GM12878 (cell line): ENCODE data around the gene FGFR4. TPM values are rescaled to one million over a fixed set of nuclear protein-coding genes. Genes with fewer than 3 reads are reported as not detected.

Experiments
- ATAC-seq: fragments of 200-7000 bp; cut with Tn5 transposase; 3 replicates; pipeline ENCODE4 v1.9.1; 2020; ENCODE audit warnings: mild to moderate bottlenecking, moderate library complexity
- BruUV-seq: library from RNA; stranded (reverse); fragments of 400-500 nt; replicated peaks from 2 replicates; lab custom pipeline; 2021; lab: Mats Ljungman, UMichigan
- CTCF ChIA-PET: fragments of 300-600 bp; sonication (Branson Sonifier 250); formaldehyde crosslinking; extraction: SDS; loops from one replicate; lab custom pipeline; 2021; ENCODE audit warnings: inconsistent platforms; lab: Yijun Ruan, JAX
- POLR2A ChIA-PET: fragments of 350-600 bp; formaldehyde crosslinking; extraction: SDS; loops from one replicate; lab custom pipeline; 2021; ENCODE audit warnings: inconsistent platforms; lab: Charles Lee
- RAD21 ChIA-PET: fragments of 300-600 bp; sonication (Branson Sonifier 250); formaldehyde crosslinking; loops from one replicate; lab custom pipeline; 2023; ENCODE audit warnings: antibody characterized with exemption; ENCODE audit not compliant: unreplicated experiment; lab: Charles Lee
- SMC1A ChIA-PET: fragments of 300-600 bp; sonication (Branson Sonifier 250); formaldehyde crosslinking; loops from one replicate; lab custom pipeline; 2023; ENCODE audit not compliant: unreplicated experiment, uncharacterized antibody; lab: Charles Lee
- DNase-seq: peaks from one replicate; pipeline ENCODE4 v3.0.0-alpha.2; 2011; ENCODE audit warnings: low read depth, low spot score
- FAIRE-seq: peaks from 3 replicates; lab custom pipeline; 2011; peaks lifted over from hg19 to GRCh38; lab: Jason Lieb, UNC
- H2AFZ ChIP-seq: 2 replicates; pipeline ENCODE4 v1.6.0; 2011; ENCODE audit warnings: low read depth, low read length, control low read depth; ENCODE audit not compliant: control insufficient read depth
- H3K27ac ChIP-seq: 2 replicates; pipeline ENCODE4 v1.5.1; 2011; ENCODE audit warnings: control low read depth; ENCODE audit not compliant: control insufficient read depth, insufficient read depth
- H3K27me3 ChIP-seq, 2 experiments: replicated peaks in 1 of 2; 2 replicates each; pipeline versions ENCODE4 v1.6.0 to v1.6.1; 2011; ENCODE audit warnings: low read length in 1 of 2; ENCODE audit not compliant: control insufficient read depth in 2 of 2, insufficient read depth in 2 of 2
- H3K36me3 ChIP-seq, 2 experiments: 2 replicates each; pipeline ENCODE4 v1.5.1; 2011; ENCODE audit warnings: low read length in 1 of 2; ENCODE audit not compliant: control insufficient read depth in 2 of 2, insufficient read depth in 2 of 2
- H3K4me1 ChIP-seq: 2 replicates; pipeline ENCODE4 v1.6.1; 2011; ENCODE audit warnings: mild to moderate bottlenecking, low read length, moderate library complexity, mixed read lengths; ENCODE audit not compliant: control insufficient read depth, insufficient read depth
- H3K4me2 ChIP-seq: 2 replicates; pipeline ENCODE4 v1.6.0; 2011; ENCODE audit warnings: control low read depth; ENCODE audit not compliant: control insufficient read depth, insufficient read depth
- H3K4me3 ChIP-seq: fragments of 200-600 bp; sonication (generic); 2 replicates; pipeline ENCODE4 v1.5.1; 2016
- H3K79me2 ChIP-seq: 2 replicates; pipeline ENCODE4 v1.6.0; 2011; ENCODE audit warnings: low read length; ENCODE audit not compliant: control insufficient read depth, insufficient read depth
- H3K9ac ChIP-seq: 2 replicates; pipeline ENCODE4 v1.8.0; 2011; ENCODE audit warnings: low read length, control low read depth, mixed read lengths; ENCODE audit not compliant: control insufficient read depth, insufficient read depth
- H3K9me3 ChIP-seq: replicated peaks from 3 replicates; pipeline ENCODE4 v1.5.1; 2011; ENCODE audit warnings: mild to moderate bottlenecking, low read length; ENCODE audit not compliant: control insufficient read depth, insufficient read depth
- H4K20me1 ChIP-seq: 2 replicates; pipeline ENCODE4 v1.6.0; 2011; ENCODE audit not compliant: control insufficient read depth, insufficient read depth
- BHLHE40 ChIP-seq, 2 experiments: fragments of 450-650 bp in 1 of 2; IDR thresholded peaks; 2 replicates each; pipeline ENCODE4 v1.6.1; 2011 to 2017; ENCODE audit warnings: low read depth in 2 of 2, borderline replicate concordance in 1 of 2, improper control_type of control experiment in 1 of 2, low read length in 1 of 2, mild to moderate bottlenecking in 1 of 2
- BMI1 ChIP-seq: fragments of 450-650 bp; IDR thresholded peaks from 2 replicates; pipeline ENCODE4 v1.6.1; 2016; ENCODE audit warnings: mild to moderate bottlenecking, moderate library complexity, borderline replicate concordance
- FOS ChIP-seq: IDR thresholded peaks from 3 replicates; pipeline ENCODE4 v1.6.1; 2011; ENCODE audit warnings: borderline replicate concordance; ENCODE audit not compliant: insufficient read length; ENCODE audit errors: extremely low read depth
- MEF2A ChIP-seq: IDR thresholded peaks from 2 replicates; pipeline ENCODE4 v1.6.1; 2011; ENCODE audit warnings: low read depth, mild to moderate bottlenecking, low read length, moderate library complexity; ENCODE audit not compliant: insufficient read depth
- NFXL1 ChIP-seq: fragments of 450-650 bp; IDR thresholded peaks from 2 replicates; pipeline ENCODE4 v1.6.1; 2017; ENCODE audit warnings: antibody characterized with exemption, mild to moderate bottlenecking, borderline replicate concordance
- NR2C1 ChIP-seq: fragments of 450-650 bp; IDR thresholded peaks from 2 replicates; pipeline ENCODE4 v1.6.1; 2017; ENCODE audit warnings: antibody characterized with exemption, mild to moderate bottlenecking, moderate library complexity
- NR2C2 ChIP-seq: IDR thresholded peaks from 2 replicates; pipeline ENCODE4 v1.6.1; 2011; ENCODE audit warnings: borderline replicate concordance, low read depth; ENCODE audit not compliant: control insufficient read depth, insufficient read length
- PAX5 ChIP-seq: IDR thresholded peaks from 2 replicates; pipeline ENCODE4 v1.6.1; 2011; ENCODE audit warnings: low read depth, low read length, borderline replicate concordance
- RCOR1 ChIP-seq: conservative IDR thresholded peaks from 2 replicates; pipeline ENCODE4 v1.6.1; 2012; ENCODE audit warnings: low read depth, low read length, improper control_type of control experiment
- TAF1 ChIP-seq: IDR thresholded peaks from 2 replicates; pipeline ENCODE4 v1.6.1; 2011; ENCODE audit warnings: mild to moderate bottlenecking, low read depth, low read length, borderline replicate concordance
- TCF12 ChIP-seq: IDR thresholded peaks from 2 replicates; pipeline ENCODE4 v1.6.1; 2011; ENCODE audit warnings: low read depth, mild to moderate bottlenecking, low read length
- ZNF274 ChIP-seq: IDR thresholded peaks from one replicate; pipeline ENCODE4 v1.8.0; 2011; ENCODE audit not compliant: insufficient read length, insufficient read depth
- WGBS: methylation state at CpG from one replicate; pipeline ENCODE4 v1.1.6; 2016; ENCODE audit warnings: low lambda C conversion rate; ENCODE audit not compliant: insufficient replicate concordance, insufficient coverage; ENCODE audit errors: missing lambda C conversion rate; 5-methylcytosine and 5-hydroxymethylcytosine counted together
- in situ Hi-C: fragments of 300-500 bp; cut with MboI; formaldehyde crosslinking; loops from 9 replicates; pipeline ENCODE4 v1.14.3; 2018; ENCODE audit warnings: mixed read lengths
- intact Hi-C: fragments of 100-400 bp; cut with micrococcal nuclease; formaldehyde crosslinking; loops from one replicate; pipeline ENCODE4 v1.14.2; 2022; ENCODE audit not compliant: unreplicated experiment
- polyA plus RNA-seq, 11 experiments: library from polyadenylated mRNA; depleted of rRNA in 4 of 11; unstranded in 6 of 11; stranded (reverse) in 5 of 11; fragments of >200 nt; fragmentation: Nextera tagmentation in 4 of 11; fragmentation: Illumina TruSeq in 1 of 11; extraction: Ambion mirVana in 4 of 11; extraction: Trizol in 1 of 11; gene quantifications; 1 replicate in 1 of 11; 2 replicates in 10 of 11; pipeline versions ENCODE4 v1.2.1 to v1.2.3, GENCODE V29; 2011 to 2016; ENCODE audit warnings: inconsistent platforms in 2 of 11, missing spikeins in 2 of 11, low read depth in 1 of 11
- total RNA-seq, 4 experiments: library from RNA; depleted of rRNA in 3 of 4; stranded (reverse); fragments of >200 nt in 3 of 4; fragmentation: Illumina TruSeq in 1 of 4; extraction: Trizol in 1 of 4; gene quantifications; 2 replicates each; pipeline versions ENCODE4 v1.2.1 to v1.2.3, GENCODE V29; 2013 to 2021

FGFR4 gene
- total and polyA plus RNA-seq, 10 of the 15 experiments (the other 5 are each of a cell fraction or from before 2014, with no cell fraction given), result 0.17 to 0.77 (median 0.28) TPM; not detected in 5

DNA sequence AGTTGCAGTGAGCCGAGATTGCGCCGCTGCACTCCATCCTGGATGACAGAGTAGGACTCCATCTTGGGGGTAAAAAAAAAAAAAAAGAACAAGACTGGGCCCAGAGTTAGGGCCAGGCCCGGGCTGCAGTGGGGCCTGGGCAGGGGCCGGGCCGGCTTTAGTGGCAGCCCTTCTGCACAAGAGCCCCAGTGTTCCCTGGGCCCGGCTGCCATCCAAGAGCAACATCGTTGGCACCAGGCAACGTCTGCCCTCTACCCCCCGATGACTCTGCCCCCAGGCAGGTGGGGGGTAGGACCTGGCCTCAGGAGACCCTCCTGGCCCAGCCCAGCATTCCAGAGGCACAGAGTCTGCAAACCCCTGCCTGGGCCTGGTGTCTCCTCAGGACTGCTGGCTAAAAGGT is 4.9 kb upstream of the FGFR4 start:
- Histone ChIP-seq H3K9ac (no peak overlapping the region), H3K27ac (no peak overlapping the region), H3K4me1 (no peaks in the 10 kb centered on the region), H3K9me3 (no peaks in the 10 kb centered on the region), H2AFZ (no peak overlapping the region), H3K79me2 (no peaks in the 10 kb centered on the region), H3K27me3 (no peaks in the 10 kb centered on the region; a peak in 1 of 4 replicates), H4K20me1 (no peaks in the 10 kb centered on the region), H3K4me2 (no peak overlapping the region), H3K36me3 (no peaks in the 10 kb centered on the region), H3K4me3 (no peak overlapping the region)
- CTCF ChIA-PET, result interaction anchor here (1.3 to 3.5 kb wide), 3 partner anchors 9 to 228 kb away, joined by 3 to 30 read pairs (median 13); no protein-coding TSS in a partner anchor
- RAD21 ChIA-PET, result interaction anchor here (1.0 kb wide), 1 partner anchor 27 kb away, joined by 4 read pairs; no protein-coding TSS in a partner anchor
- no peak for DNase-seq
- POLR2A ChIA-PET, result no interaction called here
- intact Hi-C loops, result no loop called here
- BruUV-seq, result no TSS peak
- in situ Hi-C loops, result no loop called here
- no peak for ATAC-seq
- 83% methylated on average over 10 of the region's 10 CpGs for WGBS
- SMC1A ChIA-PET, result interaction anchor here (2.6 kb wide), 1 partner anchor 11 kb away, joined by 10 read pairs; no protein-coding TSS in a partner anchor
- TF ChIP-seq TAF1 (no peak), NR2C1 (no peak), NFXL1 (no peak), BMI1 (no peak), FOS (no peak), NR2C2 (no peak), MEF2A (no peak), RCOR1 (no peak), PAX5 (no peak), TCF12 (no peak), ZNF274 (no peak), BHLHE40 (IDR thresholded peaks at IDR 0.05; ENCODE audit: borderline replicate concordance in 1 of 2, low read depth in 2 of 2, low read length in 1 of 2) (no peak)
- no peak for FAIRE-seq
